GM19239 (cell line): Measurements from ENCODE around the gene RORC.
"Not testable (repeated sequence)": the region's sequence is repeated elsewhere in the genome, so short reads cannot be mapped to it uniquely, and the experiment has no call there.

ENCODE experiments used
- DNase-seq: peaks from one replicate; pipeline ENCODE4 v3.0.0; 2011; ENCODE audit warnings: low spot score; ENCODE audit not compliant: insufficient read length
- FAIRE-seq: peaks from 2 replicates; lab custom pipeline; 2011; peaks lifted over from hg19 to GRCh38; lab: Jason Lieb, UNC

The RORC gene

GRCh38 chr1:151831605-151832004 lies at the start of gene RORC:
RORC (minus strand) TSS chr1:151831802; CDS start chr1:151831764, 38 bp downstream.
- FAIRE-seq (no peak), DNase-seq (no peak)

- FAIRE-seq (no peak), DNase-seq (no peak)
Measured at GRCh38 chr1:151875419-151876097, 44.0 kb upstream of the RORC start.

- DNase-seq, FAIRE-seq: not testable (repeated sequence)
Measured at GRCh38 chr1:151872776-151873175, 41.2 kb upstream of the RORC start.

GRCh38 chr1:151871284-151872030 lies 39.9 kb upstream of the RORC start:
- no peak for FAIRE-seq
- DNase-seq: no peak

- FAIRE-seq (no peak), DNase-seq (no peak)
Measured at GRCh38 chr1:151868486-151868885, 36.9 kb upstream of the RORC start.

- no peak for FAIRE-seq
- no peak for DNase-seq
Measured at GRCh38 chr1:151867765-151868411, 36.3 kb upstream of the RORC start.

- DNase-seq (no peak), FAIRE-seq (no peak)
Measured at GRCh38 chr1:151867321-151867720, 35.7 kb upstream of the RORC start.

- no peak for FAIRE-seq
- DNase-seq: no peak
Measured at GRCh38 chr1:151864411-151864810, 32.8 kb upstream of the RORC start.

- DNase-seq (no peak), FAIRE-seq (no peak)
Measured at GRCh38 chr1:151862604-151863003, 31.0 kb upstream of the RORC start.

GRCh38 chr1:151860504-151861187 lies 29.0 kb upstream of the RORC start:
- no peak for DNase-seq
- no peak for FAIRE-seq

- FAIRE-seq (no peak), DNase-seq (no peak)
Measured at GRCh38 chr1:151859891-151860293, 28.3 kb upstream of the RORC start.

GRCh38 chr1:151858886-151859665 lies 27.5 kb upstream of the RORC start:
- DNase-seq (no peak), FAIRE-seq (no peak)

- no peak for FAIRE-seq
- DNase-seq: no peak
Measured at GRCh38 chr1:151858030-151858746, 26.6 kb upstream of the RORC start.

GRCh38 chr1:151855933-151856332 lies 24.3 kb upstream of the RORC start:
- FAIRE-seq (no peak), DNase-seq (no peak)

- not testable (repeated sequence) for DNase-seq, FAIRE-seq
Measured at GRCh38 chr1:151855516-151855915, 23.9 kb upstream of the RORC start.

GRCh38 chr1:151854658-151855057 lies 23.1 kb upstream of the RORC start:
- FAIRE-seq: no peak

GRCh38 chr1:151853411-151853943 lies 21.9 kb upstream of the RORC start, which contains the start of gene THEM5:
THEM5 (minus strand) TSS chr1:151853712; CDS start chr1:151853565, 147 bp downstream.
- no peak for FAIRE-seq
- no peak for DNase-seq

More at GRCh38 chr1:151854658-151855057, 23.1 kb upstream of the RORC start:
- no peak for DNase-seq

GRCh38 chr1:151852733-151853132 lies 21.1 kb upstream of the RORC start:
- no peak for DNase-seq
- no peak for FAIRE-seq

GRCh38 chr1:151851886-151852285 lies 20.3 kb upstream of the RORC start:
- DNase-seq: no peak
- no peak for FAIRE-seq
